SK-N-SH (cell line): ENCODE results near the gene MIAT. TPM values are rescaled to one million over a fixed set of nuclear protein-coding genes. Genes with fewer than 3 reads are reported as not detected.

ENCODE experiments used
- CTCF ChIA-PET: fragments of 300-600, 350-600 bp; formaldehyde crosslinking; extraction: SDS; loops from one replicate; lab custom pipeline; 2021; lab: Yijun Ruan, JAX
- POLR2A ChIA-PET: fragments of 350-600 bp; sonication (Branson Sonifier 250); formaldehyde crosslinking; extraction: SDS; loops from one replicate; lab custom pipeline; 2020; ENCODE audit warnings: antibody characterized with exemption, inconsistent platforms; lab: Yijun Ruan, JAX
- DNase-seq: peaks from one replicate; pipeline ENCODE4 v3.0.0; 2012
- H2AFZ ChIP-seq: fragments of 200-600 bp; sonication (generic); 2 replicates; pipeline ENCODE4 v1.8.1; 2016; ENCODE audit warnings: antibody characterized with exemption, mild to moderate bottlenecking, low read depth
- H3F3A ChIP-seq: fragments of 200-600 bp; sonication (generic); replicated peaks from 2 replicates; pipeline ENCODE3; 2016; ENCODE audit warnings: antibody characterized with exemption, mild to moderate bottlenecking; ENCODE audit not compliant: insufficient read depth
- H3K27ac ChIP-seq, 2 experiments: fragments of 200-500 bp in 1 of 2; fragments of 200-600 bp in 1 of 2; sonication (Bioruptor generic) in 1 of 2; sonication (generic), shearing (Covaris generic) in 1 of 2; 2 replicates each; pipeline versions ENCODE4 v1.5.1 to v1.6.1; 2014 to 2016; ENCODE audit warnings: low read depth in 2 of 2, inconsistent platforms in 1 of 2, low read length in 1 of 2, mild to moderate bottlenecking in 1 of 2, mixed read lengths in 1 of 2
- H3K27me3 ChIP-seq: fragments of 200-600 bp; sonication (generic), shearing (Covaris generic); 2 replicates; pipeline ENCODE4 v1.6.1; 2016; ENCODE audit warnings: mixed run types; ENCODE audit not compliant: insufficient read depth
- H3K36me3 ChIP-seq, 2 experiments: fragments of 200-500 bp in 1 of 2; fragments of 200-600 bp in 1 of 2; sonication (Bioruptor generic) in 1 of 2; sonication (generic) in 1 of 2; replicated peaks in 1 of 2; 2 replicates each; pipeline versions ENCODE3 to v1.5.1; 2014 to 2016; ENCODE audit warnings: low read length in 1 of 2, mild to moderate bottlenecking in 1 of 2; ENCODE audit not compliant: insufficient read depth in 2 of 2, control insufficient read depth in 1 of 2
- H3K4me1 ChIP-seq, 2 experiments: fragments of 200-500 bp in 1 of 2; fragments of 200-600 bp in 1 of 2; sonication (Bioruptor generic) in 1 of 2; sonication (generic), shearing (Covaris generic) in 1 of 2; 2 replicates each; pipeline versions ENCODE4 v1.5.1 to v1.6.1; 2014 to 2016; ENCODE audit warnings: low read depth in 1 of 2, low read length in 1 of 2, mixed run types in 1 of 2; ENCODE audit not compliant: insufficient read depth in 2 of 2, control insufficient read depth in 1 of 2
- H3K4me2 ChIP-seq: fragments of 200-600 bp; sonication (generic), shearing (Covaris generic); 2 replicates; pipeline ENCODE4 v1.6.1; 2017; ENCODE audit warnings: mixed run types
- H3K4me3 ChIP-seq, 2 experiments: fragments of 200-500 bp in 1 of 2; fragments of 200-600 bp in 1 of 2; sonication (Bioruptor generic) in 1 of 2; sonication (generic), shearing (Covaris generic) in 1 of 2; 2 replicates each; pipeline versions ENCODE4 v1.5.1 to v1.8.1; 2014 to 2016; ENCODE audit warnings: low read depth in 2 of 2, inconsistent platforms in 1 of 2, low read length in 1 of 2, mild to moderate bottlenecking in 1 of 2, mixed read lengths in 1 of 2, moderate library complexity in 1 of 2
- H3K79me2 ChIP-seq: fragments of 200-600 bp; sonication (generic); 2 replicates; pipeline ENCODE4 v1.8.1; 2017; ENCODE audit warnings: mild to moderate bottlenecking; ENCODE audit not compliant: insufficient read depth
- H3K9ac ChIP-seq: fragments of 200-600 bp; sonication (generic); 2 replicates; pipeline ENCODE4 v1.6.1; 2017; ENCODE audit warnings: mixed run types
- H3K9me2 ChIP-seq: fragments of 200-600 bp; sonication (generic); 2 replicates; pipeline ENCODE4 v1.6.1; 2017; ENCODE audit warnings: mixed run types
- H3K9me3 ChIP-seq: fragments of 200-600 bp; sonication (generic); 2 replicates; pipeline ENCODE4 v1.6.1; 2017; ENCODE audit warnings: mixed run types, mild to moderate bottlenecking, moderate library complexity
- H4K20me1 ChIP-seq: fragments of 200-600 bp; sonication (generic); 2 replicates; pipeline ENCODE4 v1.6.1; 2017; ENCODE audit warnings: mild to moderate bottlenecking, mixed run types; ENCODE audit not compliant: insufficient read depth
- CHD2 ChIP-seq: fragments of 150-350 bp; IDR thresholded peaks from 2 replicates; pipeline ENCODE4 v1.6.1; 2018; ENCODE audit warnings: low read length; ENCODE audit not compliant: partially characterized antibody
- JUND ChIP-seq: IDR thresholded peaks from 2 replicates; pipeline ENCODE4 v1.4.0; 2012
- NRF1 ChIP-seq: IDR thresholded peaks from 2 replicates; pipeline ENCODE4 v1.6.1; 2012; ENCODE audit warnings: low read depth, mild to moderate bottlenecking, low read length
- POLR2AphosphoS5 ChIP-seq: IDR thresholded peaks from 2 replicates; pipeline ENCODE4 v1.6.1; 2012; ENCODE audit warnings: low read depth, low read length
- RCOR1 ChIP-seq: fragments of 150-350 bp; IDR thresholded peaks from 2 replicates; pipeline ENCODE4 v1.6.1; 2017; ENCODE audit warnings: antibody characterized with exemption, low read length
- RFX5 ChIP-seq: IDR thresholded peaks from 2 replicates; pipeline ENCODE4 v1.6.1; 2012; ENCODE audit warnings: mild to moderate bottlenecking, improper control_type of control experiment, low read length
- RXRA ChIP-seq: IDR thresholded peaks from 2 replicates; pipeline ENCODE4 v1.4.0; 2012; ENCODE audit warnings: low read depth, mild to moderate bottlenecking, borderline replicate concordance
- SMC3 ChIP-seq: IDR thresholded peaks from 2 replicates; pipeline ENCODE4 v1.6.1; 2012; ENCODE audit warnings: low read depth, low read length, improper control_type of control experiment
- YY1 ChIP-seq: IDR thresholded peaks from 2 replicates; pipeline ENCODE4 v1.4.0; 2012; ENCODE audit warnings: low read depth, mild to moderate bottlenecking
- ZBTB33 ChIP-seq: IDR thresholded peaks from 2 replicates; pipeline ENCODE4 v1.4.0; 2012; ENCODE audit warnings: low read depth, borderline replicate concordance
- WGBS: methylation state at CpG from one replicate; pipeline ENCODE4 v1.1.6; 2017; ENCODE audit warnings: low lambda C conversion rate; 5-methylcytosine and 5-hydroxymethylcytosine counted together
- polyA plus RNA-seq, 3 experiments: library from polyadenylated mRNA; depleted of rRNA; stranded (reverse); fragments of >200 nt; gene quantifications; 2 replicates each; pipeline ENCODE4 v1.2.3, GENCODE V29; 2012
- TF ChIP-seq, protein P1 (sequence below): fragments of 150-350 bp; IDR thresholded peaks from 2 replicates; pipeline ENCODE4 v1.6.1; 2017; ENCODE audit warnings: antibody characterized with exemption, low read length, low read depth, borderline replicate concordance

The MIAT gene
- polyA plus RNA-seq, 1 of the 3 experiments (the other 2 are of a cell fraction): 5.4 TPM

DNA sequence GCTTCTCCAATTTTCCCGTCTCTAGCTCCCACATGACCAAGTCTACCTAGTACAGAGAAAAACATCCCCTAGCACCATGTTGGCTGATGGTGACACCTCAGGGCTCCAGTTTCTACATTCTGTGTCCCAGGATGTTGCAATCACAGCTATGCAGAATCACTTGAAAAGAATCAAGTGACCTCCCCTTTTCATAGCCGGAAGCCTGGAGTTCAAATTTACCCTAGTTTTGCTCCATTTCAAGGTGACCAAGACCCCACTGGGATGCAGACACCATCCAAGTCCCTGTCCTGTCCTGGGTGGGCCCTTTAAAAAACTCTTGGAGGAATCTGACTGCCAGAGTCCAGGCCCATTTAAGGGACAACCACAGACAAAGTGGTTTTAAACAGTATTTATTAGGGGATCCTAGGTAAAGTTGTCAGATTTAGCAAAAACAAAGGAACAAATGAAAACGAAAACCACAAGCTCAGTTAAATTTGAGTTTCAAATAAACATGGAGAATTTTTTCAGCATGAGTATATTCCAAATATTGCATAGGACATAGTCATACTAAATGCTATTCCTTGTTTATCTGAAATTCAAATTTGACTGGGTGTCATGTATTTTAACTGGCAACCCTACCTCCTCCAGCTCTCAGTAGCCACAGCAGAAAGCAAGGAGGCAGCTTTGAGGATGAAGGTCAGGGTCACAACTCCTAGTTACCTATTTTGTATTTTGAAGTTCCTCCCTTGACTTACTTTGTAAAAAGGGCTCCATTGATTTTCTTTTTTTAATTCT is 52.4 kb downstream of the MIAT start:
- no peak overlapping the region for H3K4me3 ChIP-seq
- H3K9me2 ChIP-seq: no peaks in the 10 kb centered on the region
- CTCF ChIA-PET: interaction anchor here (0.9 kb wide), 2 partner anchors 30 to 47 kb away, joined by 3 read pairs; no protein-coding TSS in a partner anchor
- no peaks in the 10 kb centered on the region for H3K27me3 ChIP-seq
- WGBS: 90% methylated on average over 3 of the region's 3 CpGs
- no peak overlapping the region for H3K27ac ChIP-seq
- peaks cover 8% of the 10 kb centered on the region; the same call in 1 of the 2 replicates for H3K9me3 ChIP-seq
- peaks cover 8% of the 10 kb centered on the region for H3F3A ChIP-seq
- no peak overlapping the region for H3K4me2 ChIP-seq
- POLR2A ChIA-PET: no interaction called here
- H2AFZ ChIP-seq: no peak overlapping the region
- no peaks in the 10 kb centered on the region for H3K79me2 ChIP-seq
- H3K9ac ChIP-seq: no peak overlapping the region
- no peak for TF ChIP-seq POLR2AphosphoS5
- no peak for TF ChIP-seq RXRA
- TF ChIP-seq SMC3: no peak
- no peak for TF ChIP-seq RFX5
- no peak for TF ChIP-seq ZBTB33
- TF ChIP-seq, protein P1, sequence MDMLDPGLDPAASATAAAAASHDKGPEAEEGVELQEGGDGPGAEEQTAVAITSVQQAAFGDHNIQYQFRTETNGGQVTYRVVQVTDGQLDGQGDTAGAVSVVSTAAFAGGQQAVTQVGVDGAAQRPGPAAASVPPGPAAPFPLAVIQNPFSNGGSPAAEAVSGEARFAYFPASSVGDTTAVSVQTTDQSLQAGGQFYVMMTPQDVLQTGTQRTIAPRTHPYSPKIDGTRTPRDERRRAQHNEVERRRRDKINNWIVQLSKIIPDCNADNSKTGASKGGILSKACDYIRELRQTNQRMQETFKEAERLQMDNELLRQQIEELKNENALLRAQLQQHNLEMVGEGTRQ: no peak
- TF ChIP-seq JUND: no peak
- TF ChIP-seq, all 33 proteins: peak for 0
- Histone ChIP-seq H3K4me1 (peaks cover 0 to 7% of the 10 kb centered on the region in 2 experiments; a peak in 1 of 4 replicates), H4K20me1 (no peaks in the 10 kb centered on the region), H3K36me3 (no peaks in the 10 kb centered on the region)
- DNase-seq: no peak

GRCh38 chr22:26711205-26711963 is 54.0 kb downstream of the MIAT start:
- no peak overlapping the region for H3K4me3 ChIP-seq
- no peak for DNase-seq
- H3K27me3 ChIP-seq: no peaks in the 10 kb centered on the region
- TF ChIP-seq RCOR1 (no peak), NRF1 (no peak), CHD2 (no peak), YY1 (no peak)
- H3K4me2 ChIP-seq: no peak overlapping the region
- no peak overlapping the region for H3K9ac ChIP-seq
- peaks cover 0 to 7% of the 10 kb centered on the region in 2 experiments; a peak in 1 of 4 replicates for H3K4me1 ChIP-seq
- CTCF ChIA-PET: interaction anchor here (1.0 to 1.9 kb wide), 5 partner anchors 12 to 228 kb away, joined by 3 to 7 read pairs (median 4); no protein-coding TSS in a partner anchor
- no peaks in the 10 kb centered on the region for H3K36me3 ChIP-seq
- no peak overlapping the region for H3K27ac ChIP-seq
- peaks cover 8% of the 10 kb centered on the region; the same call in 1 of the 2 replicates for H3K9me3 ChIP-seq
- H3K9me2 ChIP-seq: no peaks in the 10 kb centered on the region
- WGBS: 97% methylated on average over 3 of the region's 4 CpGs
- no peaks in the 10 kb centered on the region for H4K20me1 ChIP-seq
- no peaks in the 10 kb centered on the region for H3K79me2 ChIP-seq
- POLR2A ChIA-PET: no interaction called here
- H2AFZ ChIP-seq: no peak overlapping the region
- peaks cover 8% of the 10 kb centered on the region for H3F3A ChIP-seq
